Uterus (tissue), 4 donors: ENCODE results near the gene GOSR2. TPM values are rescaled to one million over a fixed set of nuclear protein-coding genes. Genes with fewer than 3 reads are reported as not detected.

Source experiments
- DNase-seq, 2 donors: peaks; one replicate each; pipeline ENCODE4 v3.0.0-alpha.2; 2019 to 2020
- H3K27ac ChIP-seq, 2 donors: fragments of 200-600 bp; sonication (generic); 1 replicate in 1 of 2; 2 replicates in 1 of 2; pipeline ENCODE4 v1.5.1; 2016 to 2018
- H3K27me3 ChIP-seq, 2 donors: fragments of 200-600 bp; sonication (generic); one replicate each; pipeline ENCODE4 v1.5.1; 2018 to 2019; ENCODE audit warnings: control low read depth in 1 of 2
- H3K36me3 ChIP-seq, 2 donors: fragments of 200-600 bp; sonication (generic); one replicate each; pipeline ENCODE4 v1.5.1; 2019; ENCODE audit warnings: control low read depth in 1 of 2
- H3K4me1 ChIP-seq, 2 donors: fragments of 200-600 bp; sonication (generic); one replicate each; pipeline ENCODE4 v1.5.1; 2018 to 2019; ENCODE audit warnings: control low read depth in 1 of 2
- H3K4me3 ChIP-seq, 2 donors: fragments of 200-600 bp; sonication (generic); 1 replicate in 1 of 2; 2 replicates in 1 of 2; pipeline ENCODE4 v1.5.1; 2018 to 2019; ENCODE audit warnings: mild to moderate bottlenecking in 1 of 2
- H3K9me3 ChIP-seq, 2 donors: fragments of 200-600 bp; sonication (generic); one replicate each; pipeline ENCODE4 v1.5.1; 2019; ENCODE audit warnings: control low read depth in 1 of 2
- CTCF ChIP-seq, 4 experiments: fragments of 200-600 bp in 2 of 4; fragments of 450-650 bp in 2 of 4; sonication (generic) in 2 of 4; IDR thresholded peaks; one replicate each; pipeline ENCODE4 v1.5.1; 2016 to 2019; ENCODE audit warnings: antibody characterized with exemption in 4 of 4, mild to moderate bottlenecking in 2 of 4, moderate library complexity in 1 of 4
- POLR2A ChIP-seq, 2 donors: fragments of 450-650 bp; IDR thresholded peaks; one replicate each; pipeline ENCODE4 v1.6.1; 2016; ENCODE audit warnings: antibody characterized with exemption in 2 of 2, mild to moderate bottlenecking in 1 of 2, moderate library complexity in 1 of 2
- intact Hi-C: fragments of 100-400 bp; cut with DNase I; formaldehyde crosslinking; loops from one replicate; pipeline ENCODE4 v1.15.1; 2023; ENCODE audit warnings: low total_unique reads
- total RNA-seq, 4 donors: library from RNA; depleted of rRNA in 3 of 4; stranded (reverse); fragments of >200 nt in 3 of 4; gene quantifications; one replicate each; pipeline versions ENCODE4 v1.1.0 to v1.2.4, GENCODE V29; 2014 to 2023
- donor health status: DM: yes; HTN: yes; CAD: no.

Gene GOSR2
- total RNA-seq, 4 donors from 2014 or later, result 66.9 to 90.5 (median 77.2) TPM

- Histone ChIP-seq H3K4me3 (no peak overlapping the region), H3K9me3 (no peaks in the 10 kb centered on the region), H3K27me3 (no peaks in the 10 kb centered on the region), H3K4me1 (no peaks in the 10 kb centered on the region), H3K27ac (no peak overlapping the region), H3K36me3 (no peaks in the 10 kb centered on the region)
- intact Hi-C loops, result no loop called here
- TF ChIP-seq POLR2A (IDR thresholded peaks at IDR 0.05) (no peak), CTCF (IDR thresholded peaks at IDR 0.05) (no peak)
- DNase-seq, result no peak
Observed at GRCh38 chr17:46886310-46886663, 36.7 kb upstream of the GOSR2 start.

GRCh38 chr17:46887717-46888116 lies 35.2 kb upstream of the GOSR2 start:
- TF ChIP-seq POLR2A (IDR thresholded peaks at IDR 0.05), result no peak
- no peak for TF ChIP-seq CTCF (IDR thresholded peaks at IDR 0.05)
- intact Hi-C loops, result no loop called here
- Histone ChIP-seq H3K9me3 (no peaks in the 10 kb centered on the region), H3K4me1 (no peaks in the 10 kb centered on the region), H3K36me3 (no peaks in the 10 kb centered on the region), H3K27ac (no peak overlapping the region), H3K27me3 (no peaks in the 10 kb centered on the region), H3K4me3 (no peak overlapping the region)
- no peak for DNase-seq

- Histone ChIP-seq H3K4me1 (no peaks in the 10 kb centered on the region), H3K27me3 (no peaks in the 10 kb centered on the region), H3K36me3 (no peaks in the 10 kb centered on the region), H3K4me3 (no peak overlapping the region), H3K27ac (no peak overlapping the region), H3K9me3 (no peaks in the 10 kb centered on the region)
- DNase-seq, result no peak
- intact Hi-C loops, result no loop called here
- no peak for TF ChIP-seq CTCF (IDR thresholded peaks at IDR 0.05)
- no peak for TF ChIP-seq POLR2A (IDR thresholded peaks at IDR 0.05)
Observed at GRCh38 chr17:46888727-46889126, 34.2 kb upstream of the GOSR2 start.

- Histone ChIP-seq H3K36me3 (no peaks in the 10 kb centered on the region), H3K27ac (no peak overlapping the region), H3K4me1 (no peaks in the 10 kb centered on the region), H3K9me3 (no peaks in the 10 kb centered on the region), H3K4me3 (no peak overlapping the region), H3K27me3 (no peaks in the 10 kb centered on the region)
- no peak for DNase-seq
- TF ChIP-seq CTCF (IDR thresholded peaks at IDR 0.05) (no peak), POLR2A (IDR thresholded peaks at IDR 0.05) (no peak)
- intact Hi-C loops, result no loop called here
Observed at GRCh38 chr17:46889519-46889918, 33.4 kb upstream of the GOSR2 start.

GRCh38 chr17:46889992-46890564 lies 32.9 kb upstream of the GOSR2 start:
- Histone ChIP-seq H3K27ac (no peak overlapping the region), H3K27me3 (no peaks in the 10 kb centered on the region), H3K4me3 (no peak overlapping the region), H3K9me3 (no peaks in the 10 kb centered on the region), H3K4me1 (no peaks in the 10 kb centered on the region), H3K36me3 (no peaks in the 10 kb centered on the region)
- no peak for DNase-seq
- no peak for TF ChIP-seq CTCF (IDR thresholded peaks at IDR 0.05)
- no peak for TF ChIP-seq POLR2A (IDR thresholded peaks at IDR 0.05)
- intact Hi-C loops, result no loop called here
